MM.1S (cell line): ENCODE measurements around the gene NIPBL.

ENCODE experiments used
- DNase-seq: peaks from one replicate; pipeline ENCODE4 v3.0.0-alpha.2; 2015
- H2AFZ ChIP-seq: fragments of 300-600 bp; sonication (generic); 2 replicates; pipeline ENCODE4 v1.6.0; 2016; ENCODE audit warnings: antibody characterized with exemption, low read length
- H3F3A ChIP-seq: fragments of 300-600 bp; sonication (generic); 2 replicates; pipeline ENCODE4 v1.6.1; 2016; ENCODE audit warnings: mild to moderate bottlenecking, antibody characterized with exemption, low read length, moderate library complexity, mixed read lengths; ENCODE audit not compliant: insufficient read depth
- H3K27ac ChIP-seq: fragments of 300-600 bp; sonication (generic); 2 replicates; pipeline ENCODE4 v1.5.1; 2016; ENCODE audit warnings: mild to moderate bottlenecking, low read length
- H3K27me3 ChIP-seq: fragments of 300-600 bp; sonication (generic); replicated peaks from 2 replicates; pipeline ENCODE4 v1.6.0; 2016; ENCODE audit warnings: low read length; ENCODE audit not compliant: insufficient read depth
- H3K36me3 ChIP-seq: fragments of 300-600 bp; sonication (generic); replicated peaks from 2 replicates; pipeline ENCODE4 v1.6.1; 2016; ENCODE audit warnings: mild to moderate bottlenecking, low read length, mixed read lengths; ENCODE audit not compliant: insufficient read depth
- H3K4me1 ChIP-seq: fragments of 300-600 bp; sonication (generic); 2 replicates; pipeline ENCODE4 v1.6.1; 2016; ENCODE audit warnings: low read length, mixed read lengths
- H3K4me2 ChIP-seq: fragments of 300-600 bp; sonication (generic); 2 replicates; pipeline ENCODE4 v1.6.0; 2016; ENCODE audit warnings: low read depth, low read length
- H3K4me3 ChIP-seq: fragments of 300-600 bp; sonication (generic); 2 replicates; pipeline ENCODE4 v1.5.1; 2016; ENCODE audit warnings: low read length, mixed read lengths
- H3K79me2 ChIP-seq: fragments of 300-600 bp; sonication (generic); 2 replicates; pipeline ENCODE4 v1.6.1; 2016; ENCODE audit warnings: mixed run types, low read length, mixed read lengths
- H3K9ac ChIP-seq: fragments of 300-600 bp; sonication (generic); 2 replicates; pipeline ENCODE4 v1.6.1; 2016; ENCODE audit warnings: low read length, mixed read lengths
- H3K9me2 ChIP-seq: fragments of 300-600 bp; sonication (generic); replicated peaks from 2 replicates; pipeline ENCODE4 v1.6.1; 2016; ENCODE audit warnings: mild to moderate bottlenecking, low read length, mixed read lengths; ENCODE audit not compliant: insufficient read depth
- H3K9me3 ChIP-seq: fragments of 300-600 bp; sonication (generic); replicated peaks from 2 replicates; pipeline ENCODE4 v1.6.1; 2016; ENCODE audit warnings: mild to moderate bottlenecking, low read length, mixed read lengths; ENCODE audit not compliant: insufficient read depth
- H4K20me1 ChIP-seq: fragments of 300-600 bp; sonication (generic); 2 replicates; pipeline ENCODE4 v1.6.1; 2016; ENCODE audit warnings: mild to moderate bottlenecking, low read length, moderate library complexity, mixed read lengths; ENCODE audit not compliant: insufficient read depth
- EZH2 ChIP-seq: fragments of 300-600 bp; sonication (generic); optimal IDR thresholded peaks from 2 replicates; pipeline ENCODE3; 2017; ENCODE audit warnings: low read depth, mild to moderate bottlenecking, antibody characterized with exemption, low read length, mixed read lengths
- EZH2phosphoT487 ChIP-seq: fragments of 300-600 bp; sonication (generic); IDR thresholded peaks from 2 replicates; pipeline ENCODE4 v1.6.1; 2018; ENCODE audit warnings: antibody characterized with exemption, low read length
- TF ChIP-seq, protein P1 (sequence below): fragments of 300-600 bp; sonication (generic); IDR thresholded peaks from 2 replicates; pipeline ENCODE4 v1.5.1; 2016; ENCODE audit warnings: antibody characterized with exemption, low read length, mixed read lengths

NIPBL gene

DNA sequence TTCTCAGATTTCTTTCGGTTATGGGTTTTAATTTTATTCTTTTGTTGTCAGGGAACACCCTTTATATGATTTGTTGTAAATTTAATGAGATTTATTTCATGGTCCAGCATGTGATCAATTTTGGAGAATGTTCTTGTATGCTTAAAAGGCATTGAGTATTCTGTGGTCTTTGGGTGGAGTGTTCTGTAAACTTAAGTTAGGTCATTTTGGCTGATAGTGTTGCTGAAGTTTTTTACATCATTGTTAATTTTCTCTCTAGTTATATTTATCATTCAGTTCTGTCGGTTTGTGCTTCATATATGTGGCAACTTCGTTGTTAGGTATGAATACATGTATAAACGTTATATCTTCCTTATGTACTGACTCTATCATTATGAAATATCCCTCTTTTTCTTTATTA is 55.5 kb downstream of the NIPBL start:
- H4K20me1 ChIP-seq = peaks cover 14% of the 10 kb centered on the region; the same call in 1 of the 2 replicates
- TF ChIP-seq, protein P1, sequence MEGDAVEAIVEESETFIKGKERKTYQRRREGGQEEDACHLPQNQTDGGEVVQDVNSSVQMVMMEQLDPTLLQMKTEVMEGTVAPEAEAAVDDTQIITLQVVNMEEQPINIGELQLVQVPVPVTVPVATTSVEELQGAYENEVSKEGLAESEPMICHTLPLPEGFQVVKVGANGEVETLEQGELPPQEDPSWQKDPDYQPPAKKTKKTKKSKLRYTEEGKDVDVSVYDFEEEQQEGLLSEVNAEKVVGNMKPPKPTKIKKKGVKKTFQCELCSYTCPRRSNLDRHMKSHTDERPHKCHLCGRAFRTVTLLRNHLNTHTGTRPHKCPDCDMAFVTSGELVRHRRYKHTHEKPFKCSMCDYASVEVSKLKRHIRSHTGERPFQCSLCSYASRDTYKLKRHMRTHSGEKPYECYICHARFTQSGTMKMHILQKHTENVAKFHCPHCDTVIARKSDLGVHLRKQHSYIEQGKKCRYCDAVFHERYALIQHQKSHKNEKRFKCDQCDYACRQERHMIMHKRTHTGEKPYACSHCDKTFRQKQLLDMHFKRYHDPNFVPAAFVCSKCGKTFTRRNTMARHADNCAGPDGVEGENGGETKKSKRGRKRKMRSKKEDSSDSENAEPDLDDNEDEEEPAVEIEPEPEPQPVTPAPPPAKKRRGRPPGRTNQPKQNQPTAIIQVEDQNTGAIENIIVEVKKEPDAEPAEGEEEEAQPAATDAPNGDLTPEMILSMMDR = no peak
- TF ChIP-seq EZH2phosphoT487 = no peak
- no peak for TF ChIP-seq EZH2
- H3K4me3 ChIP-seq = no peak overlapping the region
- H2AFZ ChIP-seq = no peak overlapping the region
- H3K27ac ChIP-seq = no peak overlapping the region
- no peaks in the 10 kb centered on the region for H3K27me3 ChIP-seq
- H3K4me2 ChIP-seq = no peak overlapping the region
- peaks cover 3% of the 10 kb centered on the region; the same call in 1 of the 2 replicates for H3K4me1 ChIP-seq
- H3F3A ChIP-seq = no peaks in the 10 kb centered on the region; the same call in 1 of the 2 replicates
- H3K36me3 ChIP-seq = no peaks in the 10 kb centered on the region
- no peak overlapping the region for H3K9ac ChIP-seq
- H3K9me3 ChIP-seq = no peaks in the 10 kb centered on the region
- H3K9me2 ChIP-seq = no peaks in the 10 kb centered on the region
- H3K79me2 ChIP-seq = peaks cover 100% of the 10 kb centered on the region
- DNase-seq = no peak

DNA sequence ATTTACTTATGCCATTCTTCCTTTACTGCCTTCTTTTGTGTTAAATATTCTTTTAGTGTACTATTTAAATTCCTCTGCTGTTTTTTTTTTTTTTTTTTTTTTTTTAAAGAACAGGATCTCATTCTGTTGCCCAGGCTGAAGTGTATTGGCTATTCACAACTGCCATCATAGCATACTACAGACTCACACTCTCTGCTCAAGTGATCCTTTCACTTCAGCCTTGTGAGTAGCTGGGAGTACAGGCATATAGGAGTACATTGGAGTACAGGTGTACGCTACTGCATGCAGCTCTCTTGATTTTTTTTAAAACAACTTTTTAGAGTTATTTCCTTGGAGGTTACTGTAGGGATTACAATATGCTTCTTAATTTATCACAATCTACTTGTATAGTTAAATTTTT is 56.1 kb downstream of the NIPBL start:
- H3K4me1 ChIP-seq = peaks cover 3% of the 10 kb centered on the region; the same call in 1 of the 2 replicates
- no peak overlapping the region for H3K4me3 ChIP-seq
- H2AFZ ChIP-seq = no peak overlapping the region
- H3K27ac ChIP-seq = no peak overlapping the region
- H3K9me2 ChIP-seq = no peaks in the 10 kb centered on the region
- H3K9ac ChIP-seq = no peak overlapping the region
- H3K27me3 ChIP-seq = no peaks in the 10 kb centered on the region
- H3K4me2 ChIP-seq = no peak overlapping the region
- peaks cover 100% of the 10 kb centered on the region for H3K79me2 ChIP-seq
- peaks cover 8% of the 10 kb centered on the region; the same call in 1 of the 2 replicates for H4K20me1 ChIP-seq
- no peaks in the 10 kb centered on the region for H3K9me3 ChIP-seq
- TF ChIP-seq EZH2 = no peak
- TF ChIP-seq EZH2phosphoT487 = no peak
- TF ChIP-seq, protein P1 = no peak
- no peaks in the 10 kb centered on the region for H3K36me3 ChIP-seq
- H3F3A ChIP-seq = no peaks in the 10 kb centered on the region; the same call in 1 of the 2 replicates
- DNase-seq = no peak

DNA sequence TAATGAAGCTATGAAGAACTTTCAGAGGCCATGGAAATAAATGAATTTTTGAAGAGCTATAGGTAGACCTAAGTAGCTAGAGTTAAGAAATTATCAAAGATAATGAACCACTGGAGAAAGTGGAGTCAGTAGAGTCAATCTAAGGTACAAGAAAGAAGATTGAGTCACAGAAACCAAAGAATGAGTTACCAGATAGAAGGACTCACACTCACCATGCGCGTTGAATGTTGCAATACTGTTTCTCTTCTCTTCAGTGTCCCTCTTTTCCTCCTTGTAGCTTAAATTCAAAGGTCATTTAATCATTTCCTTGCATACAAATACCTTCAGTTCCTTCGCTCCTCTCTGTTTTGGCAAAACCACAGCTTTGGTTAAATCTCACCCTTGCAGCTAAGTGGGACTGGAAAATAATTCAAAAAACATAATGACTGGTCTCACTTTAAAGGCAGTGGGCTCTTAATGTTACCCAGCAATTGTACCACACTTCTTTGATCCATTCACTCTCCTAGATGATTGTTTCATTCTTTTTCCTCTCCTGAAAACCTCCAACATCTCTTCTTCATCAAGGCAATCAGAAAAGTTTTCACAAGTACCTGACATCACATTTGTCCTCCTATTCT is 58.3 kb downstream of the NIPBL start:
- Histone ChIP-seq H2AFZ (no peak overlapping the region), H3K9me3 (no peaks in the 10 kb centered on the region), H3K4me2 (no peak overlapping the region), H3F3A (no peaks in the 10 kb centered on the region; the same call in 1 of the 2 replicates), H3K4me3 (no peak overlapping the region), H3K79me2 (peaks cover 100% of the 10 kb centered on the region), H3K4me1 (peaks cover 3% of the 10 kb centered on the region; the same call in 1 of the 2 replicates), H3K9me2 (no peaks in the 10 kb centered on the region), H3K36me3 (no peaks in the 10 kb centered on the region), H3K27ac (no peak overlapping the region), H3K27me3 (no peaks in the 10 kb centered on the region), H4K20me1 (peaks cover 8% of the 10 kb centered on the region; the same call in 1 of the 2 replicates), H3K9ac (no peak overlapping the region)
- TF ChIP-seq, protein P1 = no peak
- TF ChIP-seq EZH2 (no peak), EZH2phosphoT487 (no peak)
- DNase-seq = no peak
